Esophagus (tissue), 2 donors: ENCODE measurements around the gene EXOC2. TPM values are rescaled to one million over a fixed set of nuclear protein-coding genes. Genes with fewer than 3 reads are reported as not detected.

Experiments
- H3K27ac ChIP-seq, 2 donors: one replicate each; pipeline ENCODE4 v1.5.1; 2013; ENCODE audit warnings: low read depth in 2 of 2, mild to moderate bottlenecking in 2 of 2, inconsistent platforms in 1 of 2, low read length in 1 of 2, moderate library complexity in 1 of 2
- H3K27me3 ChIP-seq, 2 donors: one replicate each; pipeline ENCODE4 v1.6.1; 2013; ENCODE audit warnings: low read length in 2 of 2, control low read depth in 1 of 2, mild to moderate bottlenecking in 1 of 2; ENCODE audit not compliant: insufficient read depth in 2 of 2, control insufficient read depth in 1 of 2
- H3K36me3 ChIP-seq, 2 donors: one replicate each; pipeline ENCODE4 v1.6.1; 2013; ENCODE audit warnings: low read length in 1 of 2; ENCODE audit not compliant: control insufficient read depth in 2 of 2, insufficient read depth in 2 of 2
- H3K4me1 ChIP-seq, 2 donors: one replicate each; pipeline ENCODE4 v1.6.1; 2013; ENCODE audit warnings: low read length in 1 of 2; ENCODE audit not compliant: control insufficient read depth in 2 of 2, insufficient read depth in 2 of 2
- H3K4me3 ChIP-seq, 2 donors: one replicate each; pipeline ENCODE4 v1.5.1; 2013; ENCODE audit warnings: low read length in 2 of 2, mild to moderate bottlenecking in 2 of 2, low read depth in 1 of 2, moderate library complexity in 1 of 2
- H3K9me3 ChIP-seq, 2 donors: one replicate each; pipeline ENCODE4 v1.6.1; 2013; ENCODE audit warnings: mild to moderate bottlenecking in 2 of 2, low read depth in 1 of 2, low read length in 1 of 2, moderate library complexity in 1 of 2; ENCODE audit not compliant: control insufficient read depth in 2 of 2, insufficient read depth in 1 of 2
- WGBS, 2 donors: extraction: QIAGEN DNeasy Blood & Tissue Kit; methylation state at CpG; one replicate each; pipeline ENCODE4 v1.1.7; 2013; 5-methylcytosine and 5-hydroxymethylcytosine counted together
- polyA plus RNA-seq, 2 donors: library from polyadenylated mRNA; stranded (reverse); fragments of 200-250 nt; gene quantifications; one replicate each; pipeline ENCODE4 v1.2.3, GENCODE V29; 2013
- donor health status: healthy with polysubstance abuse.
- donor health status: Bipolar disorder and iron deficiency.

The EXOC2 gene
- polyA plus RNA-seq, 2 donors, result 5.0 to 9.5 TPM

DNA sequence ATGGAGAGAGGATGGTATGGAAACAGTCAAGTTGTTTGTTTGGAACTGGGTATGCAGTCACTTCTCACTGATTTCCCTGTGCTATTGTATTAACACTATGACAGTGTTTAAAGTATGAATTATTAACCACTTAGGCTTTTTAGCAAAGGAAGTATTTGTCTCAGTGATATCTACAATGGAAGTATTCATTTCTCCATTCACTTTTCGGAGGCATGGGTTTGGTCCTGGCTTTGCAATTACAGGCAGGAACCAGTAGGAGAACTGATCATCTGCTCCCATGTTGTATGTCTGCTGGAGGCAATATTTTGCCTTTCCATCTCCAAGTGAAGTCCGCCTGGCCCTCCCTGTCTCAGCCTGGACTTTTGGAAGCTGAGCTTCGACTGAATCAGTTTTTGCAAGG is 30.6 kb upstream of the EXOC2 start:
- 83 to 89% methylated on average over 3 of the region's 3 CpGs for WGBS, 2 donors
- H3K4me3 ChIP-seq, result no peak overlapping the region
- H3K36me3 ChIP-seq, result no peaks in the 10 kb centered on the region
- H3K27ac ChIP-seq, result no peak overlapping the region
- H3K4me1 ChIP-seq, result no peaks in the 10 kb centered on the region
- no peaks in the 10 kb centered on the region for H3K9me3 ChIP-seq
- no peaks in the 10 kb centered on the region for H3K27me3 ChIP-seq

DNA sequence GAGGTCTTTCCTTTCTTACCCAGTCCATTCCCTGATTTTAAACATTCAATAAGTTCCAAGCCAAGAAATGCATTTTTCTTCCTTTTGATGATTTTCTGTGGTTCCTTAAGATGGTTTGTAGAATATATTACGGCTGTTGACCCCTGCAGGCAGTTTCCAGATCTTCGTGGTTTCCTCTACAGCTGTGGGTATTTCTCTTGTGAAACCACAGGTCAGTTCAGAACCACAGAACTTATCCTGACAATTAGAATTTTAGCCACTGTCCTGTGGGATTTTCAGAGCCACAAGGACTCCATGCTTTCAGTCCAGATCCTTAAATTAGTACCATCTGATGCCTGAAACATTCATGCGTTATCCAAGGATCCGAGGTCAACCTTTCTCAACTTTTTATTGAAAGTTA is 29.7 kb upstream of the EXOC2 start:
- H3K9me3 ChIP-seq, result no peaks in the 10 kb centered on the region
- H3K27ac ChIP-seq, result no peak overlapping the region
- no peaks in the 10 kb centered on the region for H3K4me1 ChIP-seq
- H3K36me3 ChIP-seq, result no peaks in the 10 kb centered on the region
- H3K27me3 ChIP-seq, result no peaks in the 10 kb centered on the region
- WGBS, 2 donors, result 88 to 91% methylated on average over 4 of the region's 4 CpGs
- H3K4me3 ChIP-seq, result no peak overlapping the region

DNA sequence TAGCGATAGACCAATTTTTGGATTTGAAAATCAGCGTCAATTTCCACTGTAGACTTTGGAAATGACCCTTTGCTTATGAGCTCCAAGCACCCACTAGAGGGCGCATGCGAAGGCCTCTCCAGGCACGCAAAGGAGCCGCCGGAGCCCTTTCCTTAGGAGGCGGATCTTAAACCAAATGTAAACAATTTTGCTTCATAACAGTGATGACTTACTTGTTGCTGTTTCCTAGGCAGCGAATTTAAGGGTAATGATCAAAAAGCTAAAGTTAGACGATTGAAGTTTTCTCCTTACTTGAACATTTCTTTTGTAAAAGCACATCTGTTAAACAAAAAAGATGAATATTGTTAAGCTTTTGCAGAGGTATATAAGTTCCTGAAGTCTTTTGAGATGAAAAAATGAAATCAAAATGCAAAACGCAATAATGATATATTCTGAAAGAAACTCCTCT is 29.2 kb upstream of the EXOC2 start:
- Histone ChIP-seq H3K27ac (no peak overlapping the region), H3K4me3 (no peak overlapping the region), H3K27me3 (no peaks in the 10 kb centered on the region), H3K36me3 (no peaks in the 10 kb centered on the region), H3K9me3 (no peaks in the 10 kb centered on the region), H3K4me1 (no peaks in the 10 kb centered on the region)
- WGBS, 2 donors, result 11 to 12% methylated on average over 11 of the region's 11 CpGs

DNA sequence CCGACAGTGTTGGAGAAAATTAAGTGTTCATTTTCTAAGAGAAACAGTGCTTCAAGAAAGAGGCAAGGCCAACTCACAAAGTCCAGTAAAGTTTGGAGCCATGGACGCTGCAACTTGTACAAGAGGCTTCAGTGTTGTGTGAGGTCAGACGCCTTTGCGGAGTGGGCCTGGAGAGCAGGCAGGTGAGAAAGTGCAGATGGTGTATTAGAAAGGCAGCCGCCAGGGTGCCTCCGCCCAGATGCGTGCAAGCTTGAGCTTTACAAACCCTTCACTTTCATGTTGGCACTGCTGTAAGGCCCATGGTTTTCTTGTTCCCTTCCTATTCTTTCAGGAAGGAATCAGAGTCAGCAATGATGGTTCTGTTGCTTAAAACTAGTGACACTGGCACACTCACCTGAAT is 25.4 kb upstream of the EXOC2 start:
- Histone ChIP-seq H3K36me3 (no peaks in the 10 kb centered on the region), H3K27ac (no peak overlapping the region), H3K4me3 (no peak overlapping the region), H3K4me1 (no peaks in the 10 kb centered on the region), H3K9me3 (no peaks in the 10 kb centered on the region), H3K27me3 (no peaks in the 10 kb centered on the region)
- 89 to 94% methylated on average over 7 of the region's 7 CpGs for WGBS, 2 donors

DNA sequence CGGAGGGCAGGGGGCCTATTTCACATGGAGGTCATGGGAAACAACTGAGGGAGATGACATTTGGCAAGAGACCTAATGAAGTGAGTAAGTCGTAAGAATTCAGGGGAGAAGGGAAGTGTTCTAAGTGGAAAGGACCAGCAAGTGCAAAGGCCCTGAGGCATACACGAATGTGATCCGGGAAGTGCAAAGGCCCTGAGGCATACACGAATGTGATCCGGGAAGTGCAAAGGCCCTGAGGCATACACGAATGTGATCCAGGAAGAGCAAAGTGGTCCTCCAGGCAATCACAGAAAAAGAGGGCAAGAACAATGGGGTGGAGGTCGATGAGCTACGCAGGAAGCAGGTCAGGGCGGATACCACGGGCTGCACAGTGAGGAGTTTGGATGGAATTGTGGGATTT is 24.2 kb upstream of the EXOC2 start:
- no peak overlapping the region for H3K4me3 ChIP-seq
- no peak overlapping the region for H3K27ac ChIP-seq
- no peaks in the 10 kb centered on the region for H3K9me3 ChIP-seq
- 92 to 94% methylated on average over 11 of the region's 11 CpGs for WGBS, 2 donors
- H3K27me3 ChIP-seq, result no peaks in the 10 kb centered on the region
- H3K4me1 ChIP-seq, result no peaks in the 10 kb centered on the region
- H3K36me3 ChIP-seq, result no peaks in the 10 kb centered on the region

DNA sequence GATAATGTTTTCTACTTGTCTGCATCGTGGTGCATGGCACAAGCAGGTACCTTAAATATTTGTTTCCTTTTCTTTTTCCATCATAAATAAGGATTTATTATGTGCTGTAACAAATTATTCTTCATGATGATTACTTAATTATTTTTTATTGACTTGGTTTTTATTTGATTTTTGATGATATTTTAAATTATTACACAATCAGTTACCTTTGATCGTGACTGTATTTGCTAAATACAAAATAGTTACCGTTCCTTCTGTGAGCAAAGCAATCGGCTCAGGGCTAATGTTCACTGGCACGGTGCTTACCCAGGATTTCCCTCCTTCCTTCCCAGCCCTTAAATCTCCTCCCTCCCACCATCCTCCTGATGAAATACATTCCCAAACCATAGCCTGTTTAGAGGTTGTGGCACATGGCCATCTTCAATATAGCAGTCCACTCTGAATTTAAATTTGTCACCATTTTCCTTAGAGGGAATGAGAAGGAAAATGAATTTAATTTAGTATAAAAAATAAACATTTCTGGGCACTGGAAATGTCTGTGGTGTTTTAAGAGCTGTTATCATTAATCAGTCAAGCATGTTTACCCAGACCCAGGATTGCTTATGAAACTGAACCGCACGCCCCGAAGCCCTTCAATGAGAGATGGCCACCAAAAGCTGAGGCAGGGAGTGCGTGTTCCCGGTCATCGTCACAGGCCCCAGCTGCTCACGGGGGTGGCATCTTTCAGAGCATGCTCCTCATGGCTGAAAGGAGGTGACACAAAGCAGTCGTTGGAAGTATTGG is 23.0 kb upstream of the EXOC2 start:
- no peaks in the 10 kb centered on the region for H3K27me3 ChIP-seq
- H3K36me3 ChIP-seq, result no peaks in the 10 kb centered on the region
- no peak overlapping the region for H3K4me3 ChIP-seq
- no peak overlapping the region for H3K27ac ChIP-seq
- no peaks in the 10 kb centered on the region for H3K4me1 ChIP-seq
- no peaks in the 10 kb centered on the region for H3K9me3 ChIP-seq
- 50 to 63% methylated on average over 13 of the region's 13 CpGs for WGBS, 2 donors

DNA sequence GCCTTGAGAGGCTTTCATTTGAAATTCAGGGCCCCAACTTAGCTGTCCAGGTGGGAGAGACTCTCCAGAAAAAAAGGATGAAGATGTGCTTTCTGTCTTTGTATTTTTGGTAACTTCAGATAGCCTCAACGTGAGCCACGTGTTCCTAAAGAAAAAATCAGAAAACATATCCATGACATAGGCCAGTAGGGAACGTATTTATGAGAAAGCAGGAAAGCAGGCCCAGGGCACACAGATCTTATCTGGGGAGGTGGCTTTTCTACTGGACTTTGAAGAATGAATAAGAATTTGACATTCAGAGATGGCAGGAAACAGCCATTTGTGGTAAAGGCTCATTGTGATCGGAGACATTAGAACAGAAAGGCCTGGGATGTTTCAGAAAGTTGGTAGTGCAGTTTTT is 21.2 kb upstream of the EXOC2 start:
- Histone ChIP-seq H3K27ac (no peak overlapping the region), H3K4me3 (no peak overlapping the region), H3K4me1 (no peaks in the 10 kb centered on the region), H3K9me3 (no peaks in the 10 kb centered on the region), H3K27me3 (no peaks in the 10 kb centered on the region), H3K36me3 (no peaks in the 10 kb centered on the region)
- 84 to 91% methylated on average over 4 of the region's 4 CpGs for WGBS, 2 donors

DNA sequence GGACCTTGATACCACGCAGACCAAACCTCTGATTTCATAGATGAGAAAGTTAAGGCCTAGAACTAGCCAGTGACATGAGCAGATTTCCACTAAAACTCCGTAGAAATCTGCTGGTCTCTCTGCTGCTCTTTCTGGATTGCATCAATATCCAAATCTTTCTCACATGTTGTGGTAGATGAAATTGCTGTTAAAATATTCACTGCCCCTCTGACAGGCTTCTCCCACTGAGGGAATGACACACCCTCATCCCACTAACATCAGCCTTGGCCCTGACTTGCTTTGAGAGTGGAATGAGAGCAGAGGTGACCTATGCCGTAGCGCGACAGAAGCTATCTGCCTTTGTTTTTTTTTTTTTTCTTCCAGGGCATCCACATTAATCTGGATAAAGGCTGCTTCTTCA is 20.4 kb upstream of the EXOC2 start:
- no peaks in the 10 kb centered on the region for H3K4me1 ChIP-seq
- no peaks in the 10 kb centered on the region for H3K27me3 ChIP-seq
- no peaks in the 10 kb centered on the region for H3K9me3 ChIP-seq
- H3K4me3 ChIP-seq, result no peak overlapping the region
- H3K36me3 ChIP-seq, result no peaks in the 10 kb centered on the region
- 92% methylated on average over 5 of the region's 5 CpGs for WGBS, 2 donors
- H3K27ac ChIP-seq, result no peak overlapping the region

DNA sequence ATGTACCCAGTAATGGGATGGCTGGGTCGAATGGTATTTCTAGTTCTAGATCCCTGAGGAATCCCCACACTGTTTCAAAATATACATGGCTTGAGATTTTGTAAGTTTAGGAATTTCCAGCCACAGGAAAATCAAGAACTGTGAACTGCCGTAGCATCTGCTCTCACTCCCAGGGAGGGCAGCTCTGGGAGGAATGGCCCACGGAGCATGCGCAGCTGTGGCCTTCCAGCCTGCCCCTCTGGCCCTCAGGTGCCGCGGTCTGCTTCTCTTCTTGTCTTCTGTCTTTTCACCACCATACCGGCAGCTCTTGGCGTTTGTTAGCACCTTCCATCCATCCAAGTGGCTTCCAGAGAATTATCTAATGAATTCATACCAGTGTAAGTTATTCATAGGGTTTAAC is 19.9 kb upstream of the EXOC2 start:
- 72 to 95% methylated on average over 8 of the region's 8 CpGs for WGBS, 2 donors
- H3K4me1 ChIP-seq, result no peaks in the 10 kb centered on the region
- H3K4me3 ChIP-seq, result no peak overlapping the region
- no peaks in the 10 kb centered on the region for H3K9me3 ChIP-seq
- H3K36me3 ChIP-seq, result no peaks in the 10 kb centered on the region
- no peaks in the 10 kb centered on the region for H3K27me3 ChIP-seq
- H3K27ac ChIP-seq, result no peak overlapping the region

DNA sequence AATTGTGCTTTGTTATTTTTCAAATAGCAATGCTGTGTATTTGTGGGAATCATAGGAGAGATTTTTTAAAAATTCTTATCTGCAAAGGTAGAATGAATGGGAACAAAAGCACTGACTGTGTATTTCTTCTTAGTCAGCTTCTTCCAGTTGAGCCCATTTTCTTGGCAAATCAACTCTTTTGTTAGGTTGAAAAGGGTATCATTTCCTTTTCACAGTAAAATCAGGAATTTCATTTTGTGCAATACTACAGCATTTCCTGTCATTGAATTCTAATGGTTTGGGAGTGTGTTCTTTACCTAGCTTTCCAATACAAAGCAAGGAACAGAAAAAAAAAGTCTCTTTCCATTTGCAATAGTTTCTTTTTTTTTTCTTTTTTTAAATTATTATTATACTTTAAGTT is 19.0 kb upstream of the EXOC2 start:
- H3K36me3 ChIP-seq, result no peaks in the 10 kb centered on the region
- no peaks in the 10 kb centered on the region for H3K9me3 ChIP-seq
- no peaks in the 10 kb centered on the region for H3K27me3 ChIP-seq
- H3K27ac ChIP-seq, result peak overlapping the region; percentile 77 to 94
- H3K4me1 ChIP-seq, result peaks cover 0 to 1% of the 10 kb centered on the region in 2 donors
- H3K4me3 ChIP-seq, result peak overlapping the region in 1 of 2 donors; percentile 76
